H1 (cell line): ENCODE results near the gene HLA-DQA1. TPM values are rescaled to one million over a fixed set of nuclear protein-coding genes. Genes with fewer than 3 reads are reported as not detected.
"Not testable (repeated sequence)": the region's sequence is repeated elsewhere in the genome, so short reads cannot be mapped to it uniquely, and the experiment has no call there.

Source experiments
- CTCF ChIA-PET: fragments of 300-600 bp; sonication (Branson Sonifier 250); formaldehyde crosslinking; loops from one replicate; lab custom pipeline; 2021; ENCODE audit not compliant: partially characterized antibody; lab: Charles Lee
- POLR2A ChIA-PET: fragments of 300-600 bp; sonication (Branson Sonifier 250); formaldehyde crosslinking; loops from one replicate; lab custom pipeline; 2021; ENCODE audit warnings: inconsistent platforms; ENCODE audit not compliant: partially characterized antibody; lab: Charles Lee
- DNase-seq, 2 experiments: peaks; one replicate each; pipeline versions ENCODE4 v3.0.0 to v3.0.0-alpha.2; 2010 to 2022; ENCODE audit warnings: low spot score in 2 of 2, low read depth in 1 of 2, mixed read lengths in 1 of 2
- FAIRE-seq: peaks from 2 replicates; lab custom pipeline; 2011; peaks lifted over from hg19 to GRCh38; lab: Jason Lieb, UNC
- H2AFZ ChIP-seq: 2 replicates; pipeline ENCODE4 v1.8.1; 2012; ENCODE audit warnings: low read length, inconsistent platforms
- H2AK5ac ChIP-seq: 2 replicates; pipeline ENCODE4 v1.6.1; 2013; ENCODE audit warnings: low read depth, low read length
- H2BK120ac ChIP-seq: replicated peaks from 2 replicates; pipeline ENCODE3; 2013; ENCODE audit warnings: low read depth, low read length, inconsistent platforms
- H2BK12ac ChIP-seq: 2 replicates; pipeline ENCODE4 v1.6.1; 2013; ENCODE audit warnings: low read depth, low read length
- H2BK15ac ChIP-seq: 2 replicates; pipeline ENCODE4 v1.6.1; 2013; ENCODE audit warnings: low read length
- H2BK20ac ChIP-seq: 2 replicates; pipeline ENCODE4 v1.6.1; 2013; ENCODE audit warnings: low read length
- H2BK5ac ChIP-seq: 2 replicates; pipeline ENCODE4 v1.6.1; 2013; ENCODE audit warnings: low read depth, low read length
- H3K14ac ChIP-seq: 2 replicates; pipeline ENCODE4 v1.6.1; 2013; ENCODE audit warnings: inconsistent platforms; ENCODE audit not compliant: insufficient read length
- H3K18ac ChIP-seq: 2 replicates; pipeline ENCODE4 v1.6.1; 2013; ENCODE audit warnings: low read length; ENCODE audit errors: extremely low read depth
- H3K23ac ChIP-seq: 2 replicates; pipeline ENCODE4 v1.6.1; 2013; ENCODE audit warnings: inconsistent platforms; ENCODE audit not compliant: insufficient read length
- H3K23me2 ChIP-seq: 2 replicates; pipeline ENCODE4 v1.6.1; 2013; ENCODE audit warnings: low read depth, low read length
- H3K27ac ChIP-seq: 2 replicates; pipeline ENCODE4 v1.6.1; 2011; ENCODE audit warnings: low read depth, low read length, inconsistent platforms
- H3K27me3 ChIP-seq, 4 experiments: replicated peaks in 1 of 4; 1 replicate in 1 of 4; 2 replicates in 3 of 4; pipeline versions ENCODE4 v1.6.1 to v1.8.1; 2011 to 2013; ENCODE audit warnings: low read length in 3 of 4, mild to moderate bottlenecking in 3 of 4, inconsistent platforms in 2 of 4, mixed read lengths in 2 of 4, moderate library complexity in 1 of 4; ENCODE audit not compliant: control insufficient read depth in 3 of 4, insufficient read depth in 3 of 4; ENCODE audit errors: extremely low read depth in 1 of 4
- H3K36me3 ChIP-seq, 4 experiments: 2 replicates each; pipeline versions ENCODE4 v1.6.1 to v1.8.1; 2011 to 2013; ENCODE audit warnings: mild to moderate bottlenecking in 4 of 4, low read length in 3 of 4, moderate library complexity in 2 of 4, control low read depth in 1 of 4, inconsistent platforms in 1 of 4; ENCODE audit not compliant: insufficient read depth in 4 of 4, control insufficient read depth in 2 of 4
- H3K4ac ChIP-seq: replicated peaks from 2 replicates; pipeline ENCODE3; 2013; ENCODE audit warnings: low read length, low read depth, mixed read lengths, inconsistent platforms; ENCODE audit not compliant: insufficient read length
- H3K4me1 ChIP-seq, 4 experiments: replicated peaks in 1 of 4; 1 replicate in 1 of 4; 2 replicates in 3 of 4; pipeline versions ENCODE4 v1.6.1 to v1.8.1; 2011 to 2013; ENCODE audit warnings: low read length in 3 of 4, inconsistent platforms in 2 of 4, mixed read lengths in 1 of 4; ENCODE audit not compliant: insufficient read depth in 4 of 4, control insufficient read depth in 3 of 4
- H3K4me2 ChIP-seq, 2 experiments: 2 replicates each; pipeline versions ENCODE4 v1.6.1 to v1.8.1; 2011 to 2013; ENCODE audit warnings: low read depth in 2 of 2, low read length in 2 of 2, control low read depth in 1 of 2, inconsistent platforms in 1 of 2, mild to moderate bottlenecking in 1 of 2; ENCODE audit not compliant: insufficient read depth in 1 of 2
- H3K4me3 ChIP-seq, 4 experiments: fragments of 200-600, 300-600 bp in 1 of 4; sonication (generic), shearing (Covaris generic), sonication (Bioruptor Twin) in 1 of 4; 2 replicates each; pipeline versions ENCODE4 v1.5.1 to v1.8.1; 2011 to 2016; ENCODE audit warnings: low read length in 4 of 4, low read depth in 3 of 4, control low read depth in 2 of 4, inconsistent platforms in 2 of 4, mild to moderate bottlenecking in 2 of 4, mixed read lengths in 1 of 4, moderate library complexity in 1 of 4; ENCODE audit not compliant: insufficient read depth in 2 of 4; ENCODE audit errors: extremely low read depth in 1 of 4
- H3K56ac ChIP-seq: replicated peaks from 2 replicates; pipeline ENCODE3; 2013; ENCODE audit warnings: low read depth, mild to moderate bottlenecking, mixed read lengths, low read length, inconsistent platforms; ENCODE audit not compliant: insufficient read length
- H3K79me1 ChIP-seq: 2 replicates; pipeline ENCODE4 v1.6.1; 2013; ENCODE audit warnings: low read depth, low read length, control low read depth
- H3K79me2 ChIP-seq, 2 experiments: 2 replicates each; pipeline versions ENCODE4 v1.6.1 to v1.8.1; 2012 to 2013; ENCODE audit warnings: low read length in 2 of 2, mild to moderate bottlenecking in 2 of 2, inconsistent platforms in 1 of 2; ENCODE audit not compliant: insufficient read depth in 2 of 2, control insufficient read depth in 1 of 2
- H3K9ac ChIP-seq, 4 experiments: replicated peaks in 1 of 4; 1 replicate in 1 of 4; 2 replicates in 3 of 4; pipeline versions ENCODE4 v1.6.1 to v1.8.1; 2011 to 2013; ENCODE audit warnings: low read depth in 3 of 4, low read length in 3 of 4, control low read depth in 2 of 4, mild to moderate bottlenecking in 2 of 4, moderate library complexity in 2 of 4, inconsistent platforms in 1 of 4; ENCODE audit errors: extremely low read depth in 1 of 4
- H3K9me3 ChIP-seq, 2 experiments: 2 replicates each; pipeline versions ENCODE4 v1.6.1 to v1.8.1; 2012 to 2013; ENCODE audit warnings: mild to moderate bottlenecking in 2 of 2, moderate library complexity in 2 of 2, control low read depth in 1 of 2, inconsistent platforms in 1 of 2, low read depth in 1 of 2, low read length in 1 of 2, mixed read lengths in 1 of 2; ENCODE audit not compliant: insufficient read depth in 2 of 2
- H4K20me1 ChIP-seq, 2 experiments: replicated peaks in 1 of 2; 2 replicates each; pipeline versions ENCODE3 to v1.8.1; 2011 to 2013; ENCODE audit warnings: inconsistent platforms in 2 of 2, low read length in 2 of 2, mild to moderate bottlenecking in 1 of 2; ENCODE audit not compliant: insufficient read depth in 2 of 2, control insufficient read depth in 1 of 2
- H4K5ac ChIP-seq: 2 replicates; pipeline ENCODE4 v1.6.1; 2013; ENCODE audit warnings: low read length, low read depth, mixed read lengths, inconsistent platforms; ENCODE audit not compliant: insufficient read length
- H4K8ac ChIP-seq: 2 replicates; pipeline ENCODE4 v1.8.0; 2013; ENCODE audit warnings: mild to moderate bottlenecking, moderate library complexity, low read length, inconsistent platforms; ENCODE audit not compliant: insufficient read depth; ENCODE audit errors: extremely low read depth
- H4K91ac ChIP-seq: replicated peaks from 2 replicates; pipeline ENCODE3; 2013; ENCODE audit warnings: low read length, mixed read lengths, inconsistent platforms; ENCODE audit not compliant: insufficient read length
- CREB1 ChIP-seq: IDR thresholded peaks from 2 replicates; pipeline ENCODE4 v1.6.1; 2012; ENCODE audit warnings: inconsistent platforms
- EGR1 ChIP-seq: IDR thresholded peaks from 2 replicates; pipeline ENCODE4 v1.6.1; 2011; ENCODE audit warnings: low read depth, low read length, borderline replicate concordance
- RFX5 ChIP-seq: IDR thresholded peaks from 2 replicates; pipeline ENCODE4 v1.6.1; 2011; ENCODE audit warnings: low read depth, low read length, improper control_type of control experiment, borderline replicate concordance
- WGBS, 2 experiments: shearing (Covaris generic) in 1 of 2; methylation state at CpG; one replicate each; pipeline versions ENCODE4 v1.1.6 to v1.1.7; 2013 to 2015; ENCODE audit warnings: low lambda C conversion rate in 2 of 2, mixed read lengths in 2 of 2, inconsistent platforms in 1 of 2, low coverage in 1 of 2, missing lambda C conversion rate in 1 of 2; ENCODE audit not compliant: insufficient replicate concordance in 2 of 2, insufficient coverage in 1 of 2, insufficient read length in 1 of 2; ENCODE audit errors: extremely low coverage in 1 of 2, missing lambda C conversion rate in 1 of 2; 5-methylcytosine and 5-hydroxymethylcytosine counted together
- polyA plus RNA-seq, 7 experiments: library from polyadenylated mRNA; depleted of rRNA in 3 of 7; stranded (reverse) in 5 of 7; unstranded in 2 of 7; fragments of >200 nt in 5 of 7; fragments of 200-250 nt in 2 of 7; gene quantifications; 1 replicate in 5 of 7; 2 replicates in 1 of 7; 4 replicates in 1 of 7; pipeline versions ENCODE4 v1.2.1 to v1.2.3, GENCODE V29; 2011 to 2013; ENCODE audit warnings: missing spikeins in 2 of 7, mixed read lengths in 2 of 7
- total RNA-seq: library from RNA; stranded (reverse); fragmentation: NEBNext Ultra II Directional; extraction: Animal tissue kit (Norgen Biotek cat#: 25700); gene quantifications from 2 replicates; pipeline ENCODE4 v1.2.1, GENCODE V29; 2021

HLA-DQA1 gene
- total and polyA plus RNA-seq, 2 of the 8 experiments (the other 6 are each of a cell fraction or from before 2014, with no cell fraction given), result 0.12 TPM; not detected in 1

DNA sequence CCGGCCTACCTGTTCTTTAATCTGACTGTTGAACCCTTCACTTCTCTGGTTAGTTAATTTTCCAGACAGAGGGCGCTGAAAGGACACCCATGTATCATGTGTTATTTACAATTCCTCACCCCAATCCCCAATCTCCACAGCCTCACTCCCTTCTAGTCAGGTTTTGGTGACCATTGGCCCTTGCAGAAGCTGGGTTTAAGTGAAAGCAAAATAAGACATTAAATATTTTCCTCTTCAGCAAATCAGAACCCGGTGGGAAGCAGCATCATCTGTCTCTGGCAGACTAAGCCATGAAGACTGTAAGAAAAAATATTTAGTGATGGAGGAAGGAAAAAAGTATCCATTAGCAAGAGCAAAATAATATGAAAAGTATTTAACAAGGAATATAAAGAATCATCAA lies 9.4 kb upstream of the HLA-DQA1 start:
- Histone ChIP-seq H3K23ac (no peak overlapping the region), H4K5ac (no peak overlapping the region), H3K36me3 (no peaks in the 10 kb centered on the region), H3K79me1 (no peaks in the 10 kb centered on the region), H2BK120ac (no peak overlapping the region), H3K14ac (no peak overlapping the region), H2BK12ac (no peak overlapping the region), H2BK20ac (no peak overlapping the region), H3K9me3 (no peaks in the 10 kb centered on the region), H2AK5ac (no peak overlapping the region), H4K91ac (no peak overlapping the region), H3K56ac (no peak overlapping the region), H3K4me1 (no peaks in the 10 kb centered on the region), H3K4ac (no peak overlapping the region), H2AFZ (no peak overlapping the region), H4K8ac (no peak overlapping the region), H3K4me3 (no peak overlapping the region), H3K9ac (no peak overlapping the region), H3K27me3 (no peaks in the 10 kb centered on the region), H2BK15ac (no peak overlapping the region), H4K20me1 (no peaks in the 10 kb centered on the region), H3K4me2 (no peak overlapping the region), H3K79me2 (no peaks in the 10 kb centered on the region), H2BK5ac (no peak overlapping the region), H3K18ac (no peak overlapping the region), H3K23me2 (no peaks in the 10 kb centered on the region), H3K27ac (no peak overlapping the region)
- ChIA-PET CTCF (no interaction called here), POLR2A (no interaction called here)
- WGBS, 2 experiments, result 26% methylated on average over 3 of the region's 3 CpGs; no CpG with 5 or more reads in 1 of the 2 experiments
- TF ChIP-seq RFX5 (peak; percentile 91), EGR1 (no peak), CREB1 (peak; percentile 42; the same call in 1 of the 2 replicates)
- FAIRE-seq (no peak), DNase-seq (no peak)

DNA sequence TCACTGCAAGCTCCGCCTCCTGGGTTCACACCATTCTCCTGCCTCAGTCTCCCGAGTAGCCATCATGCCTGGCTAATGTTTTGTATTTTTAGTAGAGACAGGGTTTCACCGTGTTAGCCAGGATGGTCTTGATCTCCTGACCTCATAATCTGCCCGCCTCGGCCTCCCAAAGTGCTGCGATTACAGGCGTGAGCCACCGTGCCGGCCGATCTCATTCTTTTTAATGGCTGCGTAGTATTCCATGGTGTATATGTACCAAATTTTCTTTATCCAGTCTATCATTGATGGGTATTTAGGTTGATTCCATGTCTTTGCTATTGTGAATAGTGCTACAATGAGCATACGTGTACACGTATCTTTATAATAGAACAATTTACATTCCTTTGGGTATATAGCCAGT lies 7.4 kb upstream of the HLA-DQA1 start:
- H3K36me3 ChIP-seq, H3K4me3 ChIP-seq, CTCF ChIA-PET, H3K27me3 ChIP-seq, H2BK120ac ChIP-seq, DNase-seq, FAIRE-seq, H3K18ac ChIP-seq, H3K14ac ChIP-seq, H3K9ac ChIP-seq, H3K9me3 ChIP-seq, H3K4me1 ChIP-seq, H2BK15ac ChIP-seq, H3K4ac ChIP-seq, H3K79me2 ChIP-seq, H3K23ac ChIP-seq, H2AFZ ChIP-seq, H3K79me1 ChIP-seq, H4K20me1 ChIP-seq, H2AK5ac ChIP-seq, H4K5ac ChIP-seq, POLR2A ChIA-PET, H4K91ac ChIP-seq, H2BK5ac ChIP-seq, H3K4me2 ChIP-seq, H4K8ac ChIP-seq, H2BK12ac ChIP-seq, H3K56ac ChIP-seq, H3K27ac ChIP-seq, H3K23me2 ChIP-seq, H2BK20ac ChIP-seq: not testable (repeated sequence)
- 95% methylated on average over 2 of the region's 13 CpGs; no CpG with 5 or more reads in 1 of the 2 experiments for WGBS, 2 experiments
